T-cell (primary cell): Measurements from ENCODE around the gene TBX15. TPM values are rescaled to one million over a fixed set of nuclear protein-coding genes. Genes with fewer than 3 reads are reported as not detected.
A peak's percentile ranks its signal among the peaks of the same experiment; 100 is the strongest.

ENCODE experiments used
- ATAC-seq, 4 experiments: fragments of 200-7000 bp in 3 of 4; fragments of 150-1000 bp in 1 of 4; cut with Tn5 transposase; replicated peaks in 1 of 4; 1 replicate in 3 of 4; 2 replicates in 1 of 4; pipeline ENCODE4 v1.10.0; 2021; ENCODE audit warnings: moderate library complexity in 3 of 4, mild to moderate bottlenecking in 2 of 4, moderate number of reproducible peaks in 1 of 4
- CTCF ChIA-PET, 2 donors: fragments of 300-600 bp; sonication (Branson Sonifier 250); formaldehyde crosslinking; loops; one replicate each; lab custom pipeline; 2022; ENCODE audit warnings: antibody characterized with exemption in 2 of 2; lab: Charles Lee
- POLR2A ChIA-PET, 2 donors: fragments of 300-600 bp; sonication (Branson Sonifier 250); formaldehyde crosslinking; loops; one replicate each; lab custom pipeline; 2022; ENCODE audit warnings: antibody characterized with exemption in 2 of 2; lab: Charles Lee
- DNase-seq, 35 experiments: peaks; one replicate each; pipeline versions ENCODE4 v3.0.0 to v3.0.0-alpha.2; 2013 to 2023
- H3K27ac ChIP-seq: one replicate; pipeline ENCODE4 v1.5.1; 2013; ENCODE audit warnings: low read length
- H3K27me3 ChIP-seq, 2 experiments: replicated peaks in 1 of 2; 1 replicate in 1 of 2; 2 replicates in 1 of 2; pipeline versions ENCODE4 v1.6.1 to v1.7.0; 2013; ENCODE audit warnings: low read length in 1 of 2, mixed read lengths in 1 of 2; ENCODE audit not compliant: control insufficient read depth in 2 of 2, insufficient read depth in 2 of 2; ENCODE audit errors: extremely low read depth in 1 of 2
- H3K36me3 ChIP-seq, 2 donors: 1 replicate in 1 of 2; 2 replicates in 1 of 2; pipeline versions ENCODE4 v1.6.1 to v1.7.0; 2013; ENCODE audit warnings: low read length in 1 of 2; ENCODE audit not compliant: control insufficient read depth in 2 of 2, insufficient read depth in 1 of 2; ENCODE audit errors: extremely low read depth in 1 of 2
- H3K4me1 ChIP-seq, 2 experiments: 1 replicate in 1 of 2; 2 replicates in 1 of 2; pipeline versions ENCODE4 v1.6.1 to v1.7.0; 2013; ENCODE audit warnings: low read length in 2 of 2, mixed read lengths in 1 of 2; ENCODE audit not compliant: insufficient read depth in 2 of 2, control insufficient read depth in 1 of 2; ENCODE audit errors: extremely low read depth in 1 of 2
- H3K4me3 ChIP-seq, 2 donors: 1 replicate in 1 of 2; 2 replicates in 1 of 2; pipeline versions ENCODE4 v1.5.1 to v1.7.0; 2013; ENCODE audit warnings: mild to moderate bottlenecking in 2 of 2, low read length in 1 of 2, moderate library complexity in 1 of 2; ENCODE audit not compliant: control insufficient read depth in 1 of 2; ENCODE audit errors: extremely low read depth in 1 of 2
- H3K9me3 ChIP-seq: 2 replicates; pipeline ENCODE4 v1.7.0; 2013
- H3K27ac Mint-ChIP-seq, 2 donors: one replicate each; pipeline ENCODE4 v1.8.0; 2020 to 2021; ENCODE audit warnings: mild to moderate bottlenecking in 2 of 2, mixed read lengths in 2 of 2
- H3K27me3 Mint-ChIP-seq, 2 donors: one replicate each; pipeline ENCODE4 v1.8.0; 2021 to 2022; ENCODE audit warnings: mixed read lengths in 2 of 2
- H3K36me3 Mint-ChIP-seq: one replicate; pipeline ENCODE4 v1.8.0; 2021; ENCODE audit warnings: mixed read lengths
- H3K4me1 Mint-ChIP-seq, 3 donors: one replicate each; pipeline ENCODE4 v1.8.0; 2020 to 2022; ENCODE audit warnings: mixed read lengths in 3 of 3, mild to moderate bottlenecking in 1 of 3
- H3K4me3 Mint-ChIP-seq, 3 donors: one replicate each; pipeline ENCODE4 v1.8.0; 2020 to 2022; ENCODE audit warnings: mild to moderate bottlenecking in 3 of 3, mixed read lengths in 3 of 3, moderate library complexity in 3 of 3
- H3K9me3 Mint-ChIP-seq, 3 donors: one replicate each; pipeline ENCODE4 v1.8.0; 2020 to 2022; ENCODE audit warnings: mixed read lengths in 3 of 3
- WGBS: methylation state at CpG from one replicate; pipeline ENCODE4 v1.1.5; 2013; ENCODE audit warnings: missing lambda C conversion rate; ENCODE audit not compliant: insufficient coverage; 5-methylcytosine and 5-hydroxymethylcytosine counted together
- total RNA-seq, 35 experiments: library from RNA in 6 of 35; stranded (reverse) in 6 of 35; fragments of 120-200 nt in 1 of 35; gene quantifications; one replicate each; pipeline versions ENCODE4 v1.2.1 to v1.2.4 and lab custom pipeline; 2013 to 2026

The TBX15 gene
- total RNA-seq, 5 donors from 2014 or later (not counting 1 experiment from before 2014, with no cell fraction given): 0.12 TPM; not detected in 4

DNA sequence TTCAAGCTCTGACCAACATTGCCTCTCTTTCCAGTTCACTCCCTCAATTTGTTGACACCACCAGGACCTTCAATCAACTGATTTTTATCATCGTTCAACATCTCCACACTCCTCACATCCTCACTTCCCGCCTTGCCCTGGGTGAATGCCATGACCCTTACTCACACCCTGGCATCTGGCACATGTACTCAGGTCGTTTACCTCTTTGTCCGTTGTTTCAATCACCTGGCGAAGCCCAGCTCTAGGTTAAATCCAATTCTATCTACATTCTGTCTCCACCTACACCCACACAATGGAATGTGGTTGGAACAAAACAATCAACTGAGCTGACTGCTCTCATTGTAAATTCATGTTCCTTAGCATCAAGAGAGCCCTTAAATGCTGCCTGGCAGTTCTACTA is 24.2 kb upstream of the TBX15 start:
- ATAC-seq (no peak), DNase-seq (no peak)
- no peak overlapping the region for H3K27ac ChIP-seq
- H3K9me3 Mint-ChIP-seq: peaks cover 6 to 24% (median 19%) of the 10 kb centered on the region in 3 donors
- H3K36me3 ChIP-seq: no peaks in the 10 kb centered on the region
- H3K27me3 Mint-ChIP-seq: peaks cover 41 to 51% of the 10 kb centered on the region in 2 donors
- H3K4me3 ChIP-seq: no peak overlapping the region
- peaks cover 8 to 12% (median 8%) of the 10 kb centered on the region in 3 donors for H3K4me1 Mint-ChIP-seq
- no peak overlapping the region for H3K4me3 Mint-ChIP-seq
- peaks cover 0 to 11% of the 10 kb centered on the region in 2 experiments for H3K4me1 ChIP-seq
- H3K27me3 ChIP-seq: peaks cover 12 to 14% of the 10 kb centered on the region in 2 experiments
- peaks cover 20% of the 10 kb centered on the region for H3K36me3 Mint-ChIP-seq
- H3K9me3 ChIP-seq: no peaks in the 10 kb centered on the region
- ChIA-PET POLR2A (no interaction called here), CTCF (no interaction called here)
- H3K27ac Mint-ChIP-seq: no peak overlapping the region
- WGBS: 85% methylated on average over 2 of the region's 5 CpGs

DNA sequence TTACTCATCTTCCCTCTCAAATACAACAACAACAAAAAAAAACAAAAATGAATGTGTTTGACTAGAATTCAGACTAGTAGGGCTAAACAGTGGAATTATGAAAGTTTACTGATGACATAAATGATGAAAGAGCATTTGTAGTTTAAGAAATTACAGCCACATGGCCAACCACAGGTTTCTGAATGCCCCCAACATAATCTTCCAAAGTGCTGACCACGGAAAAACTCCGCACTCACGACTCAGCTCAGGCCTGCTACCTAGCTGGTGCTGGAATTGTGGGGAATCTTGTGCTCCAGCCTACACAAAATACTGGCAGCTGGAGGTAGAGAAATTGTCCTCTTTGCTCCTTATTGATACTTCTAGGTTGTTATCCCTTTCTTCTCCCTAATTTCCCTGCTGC is 23.6 kb upstream of the TBX15 start:
- Histone ChIP-seq H3K4me3 (no peak overlapping the region), H3K4me1 (peaks cover 0 to 13% of the 10 kb centered on the region in 2 experiments), H3K27ac (no peak overlapping the region), H3K27me3 (peaks cover 15 to 19% of the 10 kb centered on the region in 2 experiments), H3K36me3 (no peaks in the 10 kb centered on the region), H3K9me3 (no peaks in the 10 kb centered on the region)
- Mint-ChIP-seq H3K36me3 (peaks cover 18% of the 10 kb centered on the region), H3K27ac (no peak overlapping the region), H3K4me3 (no peak overlapping the region), H3K9me3 (peaks cover 6 to 24% (median 19%) of the 10 kb centered on the region in 3 donors), H3K27me3 (peaks cover 41 to 55% of the 10 kb centered on the region in 2 donors), H3K4me1 (peaks cover 8 to 12% (median 8%) of the 10 kb centered on the region in 3 donors)
- WGBS: 95% methylated on average over 3 of the region's 3 CpGs
- no peak for ATAC-seq
- ChIA-PET CTCF (no interaction called here), POLR2A (no interaction called here)
- DNase-seq: no peak

DNA sequence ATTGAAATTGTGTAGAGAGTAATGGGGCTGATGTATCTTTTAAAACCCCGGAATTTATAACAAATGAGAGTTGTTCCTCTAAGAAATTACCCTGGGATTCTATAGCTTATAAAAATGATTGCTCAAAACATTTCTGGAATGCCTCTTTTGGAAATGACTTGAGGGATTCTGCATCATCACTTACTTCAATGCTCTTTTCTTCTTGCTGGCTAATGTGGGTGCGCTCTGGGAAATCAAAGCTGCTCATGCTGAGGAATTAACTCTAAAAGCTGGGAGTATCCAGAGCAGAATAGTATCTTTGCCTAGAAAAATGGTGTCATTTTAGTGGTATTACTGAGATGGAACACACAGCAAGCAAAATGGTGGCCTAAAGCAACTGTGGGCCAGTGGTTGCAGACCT is 23.0 kb upstream of the TBX15 start:
- no peak for ATAC-seq
- Mint-ChIP-seq H3K4me1 (peaks cover 8 to 12% (median 10%) of the 10 kb centered on the region in 3 donors), H3K27me3 (peaks cover 46 to 60% of the 10 kb centered on the region in 2 donors)

DNA sequence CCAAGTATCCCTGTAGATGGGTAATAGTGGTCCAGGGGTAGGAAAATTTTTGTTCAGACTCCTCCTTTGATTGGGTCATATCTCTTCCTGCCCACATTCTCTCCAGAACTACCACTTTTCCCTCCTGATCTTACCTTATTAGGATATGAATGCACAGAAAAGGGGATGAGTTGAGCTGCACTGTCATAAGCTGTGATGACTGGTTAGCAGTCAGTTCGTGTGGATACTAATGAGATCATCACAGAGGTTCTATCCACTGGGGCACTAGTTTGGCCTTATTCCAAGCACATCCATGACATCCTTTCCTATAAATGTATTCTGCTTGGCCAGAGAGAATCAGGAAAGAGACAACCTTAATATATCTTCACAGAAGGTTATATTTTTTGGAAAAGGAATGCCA is 22.1 kb upstream of the TBX15 start:
- no CpG with 5 or more reads among the region's 1 CpG for WGBS
- Mint-ChIP-seq H3K9me3 (peaks cover 10 to 28% (median 19%) of the 10 kb centered on the region in 3 donors), H3K4me1 (peaks cover 8 to 12% (median 10%) of the 10 kb centered on the region in 3 donors), H3K4me3 (no peak overlapping the region), H3K27ac (no peak overlapping the region), H3K36me3 (peaks cover 12% of the 10 kb centered on the region), H3K27me3 (peaks cover 53 to 67% of the 10 kb centered on the region in 2 donors)
- ATAC-seq: no peak
- no peaks in the 10 kb centered on the region for H3K36me3 ChIP-seq
- ChIA-PET CTCF (no interaction called here), POLR2A (no interaction called here)
- H3K27ac ChIP-seq: no peak overlapping the region
- no peak for DNase-seq
- no peak overlapping the region for H3K4me3 ChIP-seq
- H3K27me3 ChIP-seq: peaks cover 26 to 31% of the 10 kb centered on the region in 2 experiments
- no peaks in the 10 kb centered on the region for H3K9me3 ChIP-seq
- peaks cover 0 to 13% of the 10 kb centered on the region in 2 experiments for H3K4me1 ChIP-seq

More for the DNA sequence above, 23.0 kb upstream of the TBX15 start:
- Histone ChIP-seq H3K9me3 (no peaks in the 10 kb centered on the region), H3K4me3 (no peak overlapping the region), H3K27me3 (peaks cover 17 to 25% of the 10 kb centered on the region in 2 experiments), H3K36me3 (no peaks in the 10 kb centered on the region), H3K27ac (no peak overlapping the region), H3K4me1 (peaks cover 0 to 13% of the 10 kb centered on the region in 2 experiments)
- no peak for DNase-seq
- 100% methylated on average over 1 of the region's 2 CpGs for whole genome bisulfite sequencing
- peaks cover 6 to 24% (median 19%) of the 10 kb centered on the region in 3 donors for H3K9me3 Mint-ChIP-seq
- no peak overlapping the region for H3K4me3 Mint-ChIP-seq
- peaks cover 18% of the 10 kb centered on the region for H3K36me3 Mint-ChIP-seq
- POLR2A ChIA-PET: no interaction called here
- CTCF ChIA-PET: no interaction called here
- no peak overlapping the region for H3K27ac Mint-ChIP-seq

DNA sequence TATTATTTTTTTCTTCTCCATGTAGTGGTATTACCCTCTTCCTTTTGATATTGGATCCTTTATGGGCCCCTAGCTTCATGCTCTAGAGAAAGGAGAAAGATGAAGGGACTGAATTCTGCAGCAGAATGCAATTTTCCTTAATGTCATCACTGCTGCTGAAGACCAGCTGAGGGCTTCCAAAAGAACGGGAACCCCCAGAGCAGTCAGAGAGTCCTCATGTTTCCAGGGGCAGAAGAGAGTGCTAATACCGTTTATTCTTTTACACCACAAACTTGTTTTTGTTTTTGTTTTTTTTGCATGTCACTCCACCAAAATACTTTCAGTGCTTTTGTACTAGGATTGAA is 21.1 kb upstream of the TBX15 start:
- Histone ChIP-seq H3K4me3 (no peak overlapping the region), H3K4me1 (peaks cover 0 to 13% of the 10 kb centered on the region in 2 experiments), H3K36me3 (no peaks in the 10 kb centered on the region), H3K9me3 (no peaks in the 10 kb centered on the region), H3K27me3 (peaks cover 30 to 35% of the 10 kb centered on the region in 2 experiments), H3K27ac (no peak overlapping the region)
- peaks cover 10 to 23% (median 19%) of the 10 kb centered on the region in 3 donors for H3K9me3 Mint-ChIP-seq
- peaks cover 8 to 12% (median 10%) of the 10 kb centered on the region in 3 donors for H3K4me1 Mint-ChIP-seq
- peak overlapping the region in 1 of 3 donors; percentile 69 for H3K4me3 Mint-ChIP-seq
- ATAC-seq: no peak
- DNase-seq: no peak
- CTCF ChIA-PET: interaction anchor here in 1 of 2 donors (0.6 kb wide), 1 partner anchor 10 kb away, joined by 5 read pairs; no protein-coding TSS in a partner anchor
- H3K36me3 Mint-ChIP-seq: peaks cover 7% of the 10 kb centered on the region
- POLR2A ChIA-PET: no interaction called here
- H3K27ac Mint-ChIP-seq: no peak overlapping the region
- peaks cover 62 to 72% of the 10 kb centered on the region in 2 donors for H3K27me3 Mint-ChIP-seq
- no CpG with 5 or more reads among the region's 2 CpGs for WGBS

DNA sequence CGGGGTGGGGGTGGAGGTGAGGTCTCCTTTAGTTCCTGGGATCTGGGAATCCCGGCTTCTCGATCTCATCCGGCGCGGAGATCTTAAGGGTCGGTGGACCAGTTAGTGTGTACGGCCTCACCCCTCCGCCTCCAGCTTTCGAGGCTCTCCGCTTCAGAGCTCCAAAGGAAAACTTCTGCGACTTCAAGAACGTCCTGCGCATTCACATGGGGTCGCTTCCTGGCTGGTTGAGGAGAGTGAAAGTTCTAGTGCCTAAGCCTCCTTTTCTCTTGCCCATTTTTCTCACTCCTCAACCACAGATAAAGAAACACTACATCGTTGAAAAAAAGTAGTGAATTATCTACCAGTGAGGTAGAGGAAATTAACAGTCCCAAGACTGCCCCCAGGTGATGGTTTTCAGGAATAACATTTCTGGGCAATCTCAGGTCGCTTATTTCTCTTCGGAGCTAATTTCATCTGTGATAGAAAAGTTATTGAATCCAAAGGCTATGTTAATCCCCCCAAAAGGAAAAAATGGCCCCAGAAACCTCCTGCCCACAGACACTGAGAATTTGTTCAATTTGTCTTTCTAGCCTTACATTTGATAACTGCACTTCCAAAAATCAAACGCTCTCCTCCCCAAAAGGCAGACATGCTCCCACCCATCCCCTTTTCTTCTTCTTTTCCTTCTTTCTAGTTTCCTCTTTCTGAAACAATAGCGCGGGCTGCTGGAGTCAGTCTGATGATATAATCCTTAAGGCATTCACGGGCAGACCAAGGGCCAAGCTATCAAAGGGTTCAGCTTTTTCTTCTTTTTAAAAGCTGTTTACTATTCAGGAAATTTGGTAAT is 20.6 kb upstream of the TBX15 start:
- 29% methylated on average over 1 of the region's 22 CpGs for WGBS
- ChIA-PET POLR2A (no interaction called here), CTCF (interaction anchor here in 1 of 2 donors (0.6 kb wide), 1 partner anchor 11 kb away, joined by 5 read pairs; no protein-coding TSS in a partner anchor)
- DNase-seq: peak in 1 of 35 experiments; percentile 28
- peak in 1 of 4 experiments; percentile 43 for ATAC-seq
- Histone ChIP-seq H3K4me3 (peak overlapping the region; percentile 3 to 53), H3K27me3 (peaks cover 30 to 40% of the 10 kb centered on the region in 2 experiments), H3K9me3 (no peaks in the 10 kb centered on the region), H3K27ac (no peak overlapping the region), H3K36me3 (no peaks in the 10 kb centered on the region), H3K4me1 (peaks cover 0 to 13% of the 10 kb centered on the region in 2 experiments)
- peak overlapping the region in 1 of 2 donors; percentile 40 for H3K27ac Mint-ChIP-seq
- H3K4me1 Mint-ChIP-seq: peaks cover 8 to 12% (median 10%) of the 10 kb centered on the region in 3 donors
- peaks cover 68 to 78% of the 10 kb centered on the region in 2 donors for H3K27me3 Mint-ChIP-seq
- peaks cover 7% of the 10 kb centered on the region for H3K36me3 Mint-ChIP-seq
- H3K4me3 Mint-ChIP-seq: peak overlapping the region; percentile 22 to 69 (median 28)
- peaks cover 10 to 23% (median 19%) of the 10 kb centered on the region in 3 donors for H3K9me3 Mint-ChIP-seq
